ENCODE results near the gene THBD.

Gene THBD

GRCh38 chr20:22998476-22998875, 51.0 kb downstream of the THBD start:
- H3K27ac ChIP-seq = no peak overlapping the region
- TF ChIP-seq CTCF (conservative IDR thresholded peaks at IDR 0.05) = no peak

DNA sequence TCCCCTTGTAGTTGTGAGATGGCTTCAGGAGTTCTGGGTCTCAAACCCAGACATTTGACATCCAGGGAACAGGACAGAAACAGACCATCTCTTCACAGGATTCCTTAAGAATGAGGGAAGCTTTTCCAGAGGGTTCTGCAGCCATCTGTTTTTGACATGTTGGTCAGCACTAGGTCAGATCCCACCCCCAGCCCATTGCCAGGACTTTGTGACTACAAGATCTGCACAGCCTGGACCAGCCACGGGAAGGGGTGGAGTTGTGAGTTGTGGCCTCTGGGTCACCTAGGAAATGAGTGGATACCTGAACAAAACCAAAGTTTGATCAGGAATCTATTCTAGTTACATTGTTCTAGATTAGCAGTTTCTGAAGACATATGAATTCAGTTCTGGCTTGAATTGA, 53.5 kb downstream of the THBD start:
- no peak overlapping the region for H3K27ac ChIP-seq
- no peak for TF ChIP-seq CTCF (conservative IDR thresholded peaks at IDR 0.05)

Data from VCaP (cell line).